SH-SY5Y (cell line): Measurements from ENCODE around the gene TRPM2.

Experiments used
- GATA2 ChIP-seq: IDR thresholded peaks from 2 replicates; pipeline ENCODE4 v1.6.1; 2011; ENCODE audit warnings: mild to moderate bottlenecking, low read depth, low read length
- GATA3 ChIP-seq: IDR thresholded peaks from 2 replicates; pipeline ENCODE4 v1.6.1; 2011; ENCODE audit warnings: low read depth, mild to moderate bottlenecking, low read length, moderate library complexity

- TF ChIP-seq GATA3 (no peak), GATA2 (no peak)
Measured at GRCh38 chr21:44478801-44479167, 125.4 kb downstream of the TRPM2 start.
